ENCODE results near the gene WDR93. TPM values are rescaled to one million over a fixed set of nuclear protein-coding genes. Genes with fewer than 3 reads are reported as not detected.

The WDR93 gene
- total RNA-seq, 1 donor from 2014 or later: not detected

DNA sequence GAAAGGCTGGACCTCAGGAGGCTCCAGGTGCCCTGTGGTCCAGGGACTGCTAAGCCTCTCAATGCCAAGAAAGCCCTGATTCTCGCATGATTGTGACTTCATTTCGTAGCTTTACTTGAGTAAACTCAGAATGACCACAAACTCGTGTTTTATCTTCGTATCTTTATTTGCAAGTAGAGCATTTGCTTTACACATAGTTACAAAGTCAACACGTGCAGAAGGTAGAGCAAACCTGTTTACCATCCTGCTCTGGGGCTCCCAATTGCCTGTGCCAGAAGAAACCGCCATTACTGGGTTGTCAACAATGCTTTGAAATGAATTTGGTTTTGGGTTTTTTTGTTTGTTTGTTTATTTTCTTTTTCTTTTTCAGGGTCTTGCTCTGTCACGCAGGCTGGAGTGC, 66.3 kb downstream of the WDR93 start:
- Histone ChIP-seq H3K27me3 (ENCODE audit: low read depth) (no peaks in the 10 kb centered on the region), H3K4me1 (no peaks in the 10 kb centered on the region), H3K36me3 (no peaks in the 10 kb centered on the region), H3K9me3 (replicated peaks) (no peaks in the 10 kb centered on the region), H3K27ac (replicated peaks) (no peak overlapping the region), H3K4me3 (no peak overlapping the region)
- TF ChIP-seq, protein P1, sequence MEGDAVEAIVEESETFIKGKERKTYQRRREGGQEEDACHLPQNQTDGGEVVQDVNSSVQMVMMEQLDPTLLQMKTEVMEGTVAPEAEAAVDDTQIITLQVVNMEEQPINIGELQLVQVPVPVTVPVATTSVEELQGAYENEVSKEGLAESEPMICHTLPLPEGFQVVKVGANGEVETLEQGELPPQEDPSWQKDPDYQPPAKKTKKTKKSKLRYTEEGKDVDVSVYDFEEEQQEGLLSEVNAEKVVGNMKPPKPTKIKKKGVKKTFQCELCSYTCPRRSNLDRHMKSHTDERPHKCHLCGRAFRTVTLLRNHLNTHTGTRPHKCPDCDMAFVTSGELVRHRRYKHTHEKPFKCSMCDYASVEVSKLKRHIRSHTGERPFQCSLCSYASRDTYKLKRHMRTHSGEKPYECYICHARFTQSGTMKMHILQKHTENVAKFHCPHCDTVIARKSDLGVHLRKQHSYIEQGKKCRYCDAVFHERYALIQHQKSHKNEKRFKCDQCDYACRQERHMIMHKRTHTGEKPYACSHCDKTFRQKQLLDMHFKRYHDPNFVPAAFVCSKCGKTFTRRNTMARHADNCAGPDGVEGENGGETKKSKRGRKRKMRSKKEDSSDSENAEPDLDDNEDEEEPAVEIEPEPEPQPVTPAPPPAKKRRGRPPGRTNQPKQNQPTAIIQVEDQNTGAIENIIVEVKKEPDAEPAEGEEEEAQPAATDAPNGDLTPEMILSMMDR (IDR thresholded peaks at IDR 0.05; ENCODE audit: borderline replicate concordance): no peak
- no peak for DNase-seq
- intact Hi-C loops (cut with micrococcal nuclease): no loop called here

GRCh38 chr15:89758283-89758682, 67.7 kb downstream of the WDR93 start:
- H3K4me3 ChIP-seq: no peak overlapping the region
- TF ChIP-seq, protein P1 (IDR thresholded peaks at IDR 0.05; ENCODE audit: borderline replicate concordance): no peak
- no peak for DNase-seq
- H3K27me3 ChIP-seq (ENCODE audit: low read depth): no peaks in the 10 kb centered on the region
- no peaks in the 10 kb centered on the region for H3K9me3 ChIP-seq (replicated peaks)
- no peaks in the 10 kb centered on the region for H3K36me3 ChIP-seq
- intact Hi-C loops (cut with micrococcal nuclease): no loop called here
- no peaks in the 10 kb centered on the region for H3K4me1 ChIP-seq
- no peak overlapping the region for H3K27ac ChIP-seq (replicated peaks)

- Histone ChIP-seq H3K9me3 (replicated peaks) (no peaks in the 10 kb centered on the region), H3K4me1 (no peaks in the 10 kb centered on the region), H3K4me3 (no peak overlapping the region), H3K27me3 (ENCODE audit: low read depth) (no peaks in the 10 kb centered on the region), H3K27ac (replicated peaks) (no peak overlapping the region), H3K36me3 (no peaks in the 10 kb centered on the region)
- intact Hi-C loops (cut with micrococcal nuclease): no loop called here
- TF ChIP-seq, protein P1 (IDR thresholded peaks at IDR 0.05; ENCODE audit: borderline replicate concordance): no peak
- no peak for DNase-seq
These were observed 68.4 kb downstream of the WDR93 start for GRCh38 chr15:89758981-89759380.

DNA sequence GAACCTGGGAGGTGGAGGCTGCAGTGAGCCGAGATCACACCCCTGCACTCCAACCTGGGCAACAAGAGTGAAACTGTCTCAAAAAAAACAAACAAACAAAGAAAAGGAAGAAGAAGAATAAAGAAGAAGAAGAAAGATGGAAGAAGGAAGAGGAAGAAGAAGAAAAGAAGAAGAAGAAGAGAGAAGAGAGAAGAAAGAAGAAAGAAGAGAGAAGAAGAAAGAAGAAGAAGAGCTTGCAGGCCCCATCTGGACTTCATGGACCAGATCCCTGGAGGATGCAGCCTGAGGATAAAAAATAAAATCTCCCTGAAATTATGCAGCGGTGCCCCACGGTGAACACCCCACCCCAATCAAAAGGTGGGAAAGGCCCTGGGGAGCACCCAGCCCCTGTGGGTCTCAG, 69.2 kb downstream of the WDR93 start:
- no peaks in the 10 kb centered on the region for H3K9me3 ChIP-seq (replicated peaks)
- no peaks in the 10 kb centered on the region for H3K4me1 ChIP-seq
- no peak for DNase-seq
- no peaks in the 10 kb centered on the region for H3K36me3 ChIP-seq
- no peaks in the 10 kb centered on the region for H3K27me3 ChIP-seq (ENCODE audit: low read depth)
- TF ChIP-seq, protein P1 (IDR thresholded peaks at IDR 0.05; ENCODE audit: borderline replicate concordance): no peak
- intact Hi-C loops (cut with micrococcal nuclease): loop anchor here (5.0 kb wide), 1 partner anchor 117 kb away; no protein-coding TSS in a partner anchor
- H3K27ac ChIP-seq (replicated peaks): no peak overlapping the region
- H3K4me3 ChIP-seq: no peak overlapping the region

GRCh38 chr15:89760303-89761008, 69.8 kb downstream of the WDR93 start:
- no peak overlapping the region for H3K4me3 ChIP-seq
- H3K27me3 ChIP-seq (ENCODE audit: low read depth): no peaks in the 10 kb centered on the region
- TF ChIP-seq, protein P1 (IDR thresholded peaks at IDR 0.05; ENCODE audit: borderline replicate concordance): peak; percentile 95
- DNase-seq: peak; percentile 81
- H3K9me3 ChIP-seq (replicated peaks): no peaks in the 10 kb centered on the region
- H3K27ac ChIP-seq (replicated peaks): no peak overlapping the region
- no peaks in the 10 kb centered on the region for H3K4me1 ChIP-seq
- no peaks in the 10 kb centered on the region for H3K36me3 ChIP-seq
- intact Hi-C loops (cut with micrococcal nuclease): loop anchor here (5.0 kb wide), 1 partner anchor 117 kb away; no protein-coding TSS in a partner anchor

Measured in left ventricle myocardium inferior (tissue), 1 donor.